SK-N-SH treated with all-trans-retinoic acid at 6 μM for 48 hours (cell line): ENCODE data around the gene TTC28.

ENCODE experiments used
- ZFP3 ChIP-seq: fragments of 250-450 bp; sonication (Bioruptor Pico); IDR thresholded peaks from 2 replicates; pipeline ENCODE4 v1.5.0; 2020; ENCODE audit warnings: mild to moderate bottlenecking, moderate library complexity
- ZFP30 ChIP-seq: fragments of 450-650 bp; formaldehyde crosslinking; IDR thresholded peaks from 2 replicates; pipeline ENCODE4 v1.5.0; 2022; ENCODE audit warnings: mild to moderate bottlenecking, moderate library complexity
- TF ChIP-seq, protein P1 (sequence below): fragments of 250-450 bp; sonication (Bioruptor Pico); IDR thresholded peaks from 2 replicates; pipeline ENCODE4 v1.5.0; 2020; ENCODE audit warnings: mild to moderate bottlenecking, moderate library complexity
- TF ChIP-seq, protein P2 (sequence below): fragments of 250-450 bp; sonication (Bioruptor Pico); IDR thresholded peaks from 2 replicates; pipeline ENCODE4 v1.8.0; 2020; ENCODE audit warnings: mild to moderate bottlenecking, moderate library complexity, borderline replicate concordance

- TF ChIP-seq ZFP3 (no peak), ZFP30 (CRISPR knock-in tag) (no peak)
- TF ChIP-seq, protein P1, sequence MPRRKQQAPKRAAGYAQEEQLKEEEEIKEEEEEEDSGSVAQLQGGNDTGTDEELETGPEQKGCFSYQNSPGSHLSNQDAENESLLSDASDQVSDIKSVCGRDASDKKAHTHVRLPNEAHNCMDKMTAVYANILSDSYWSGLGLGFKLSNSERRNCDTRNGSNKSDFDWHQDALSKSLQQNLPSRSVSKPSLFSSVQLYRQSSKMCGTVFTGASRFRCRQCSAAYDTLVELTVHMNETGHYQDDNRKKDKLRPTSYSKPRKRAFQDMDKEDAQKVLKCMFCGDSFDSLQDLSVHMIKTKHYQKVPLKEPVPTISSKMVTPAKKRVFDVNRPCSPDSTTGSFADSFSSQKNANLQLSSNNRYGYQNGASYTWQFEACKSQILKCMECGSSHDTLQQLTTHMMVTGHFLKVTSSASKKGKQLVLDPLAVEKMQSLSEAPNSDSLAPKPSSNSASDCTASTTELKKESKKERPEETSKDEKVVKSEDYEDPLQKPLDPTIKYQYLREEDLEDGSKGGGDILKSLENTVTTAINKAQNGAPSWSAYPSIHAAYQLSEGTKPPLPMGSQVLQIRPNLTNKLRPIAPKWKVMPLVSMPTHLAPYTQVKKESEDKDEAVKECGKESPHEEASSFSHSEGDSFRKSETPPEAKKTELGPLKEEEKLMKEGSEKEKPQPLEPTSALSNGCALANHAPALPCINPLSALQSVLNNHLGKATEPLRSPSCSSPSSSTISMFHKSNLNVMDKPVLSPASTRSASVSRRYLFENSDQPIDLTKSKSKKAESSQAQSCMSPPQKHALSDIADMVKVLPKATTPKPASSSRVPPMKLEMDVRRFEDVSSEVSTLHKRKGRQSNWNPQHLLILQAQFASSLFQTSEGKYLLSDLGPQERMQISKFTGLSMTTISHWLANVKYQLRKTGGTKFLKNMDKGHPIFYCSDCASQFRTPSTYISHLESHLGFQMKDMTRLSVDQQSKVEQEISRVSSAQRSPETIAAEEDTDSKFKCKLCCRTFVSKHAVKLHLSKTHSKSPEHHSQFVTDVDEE (CRISPR knock-in tag), result no peak
- TF ChIP-seq, protein P2, sequence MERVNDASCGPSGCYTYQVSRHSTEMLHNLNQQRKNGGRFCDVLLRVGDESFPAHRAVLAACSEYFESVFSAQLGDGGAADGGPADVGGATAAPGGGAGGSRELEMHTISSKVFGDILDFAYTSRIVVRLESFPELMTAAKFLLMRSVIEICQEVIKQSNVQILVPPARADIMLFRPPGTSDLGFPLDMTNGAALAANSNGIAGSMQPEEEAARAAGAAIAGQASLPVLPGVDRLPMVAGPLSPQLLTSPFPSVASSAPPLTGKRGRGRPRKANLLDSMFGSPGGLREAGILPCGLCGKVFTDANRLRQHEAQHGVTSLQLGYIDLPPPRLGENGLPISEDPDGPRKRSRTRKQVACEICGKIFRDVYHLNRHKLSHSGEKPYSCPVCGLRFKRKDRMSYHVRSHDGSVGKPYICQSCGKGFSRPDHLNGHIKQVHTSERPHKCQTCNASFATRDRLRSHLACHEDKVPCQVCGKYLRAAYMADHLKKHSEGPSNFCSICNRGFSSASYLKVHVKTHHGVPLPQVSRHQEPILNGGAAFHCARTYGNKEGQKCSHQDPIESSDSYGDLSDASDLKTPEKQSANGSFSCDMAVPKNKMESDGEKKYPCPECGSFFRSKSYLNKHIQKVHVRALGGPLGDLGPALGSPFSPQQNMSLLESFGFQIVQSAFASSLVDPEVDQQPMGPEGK (CRISPR knock-in tag), result no peak
Observed at GRCh38 chr22:28222571-28222970, 457.1 kb downstream of the TTC28 start.
